ENCODE measurements around the gene GJA1.
"Not testable (repeated sequence)": the region's sequence is repeated elsewhere in the genome, so short reads cannot be mapped to it uniquely, and the experiment has no call there.

Gene GJA1

DNA sequence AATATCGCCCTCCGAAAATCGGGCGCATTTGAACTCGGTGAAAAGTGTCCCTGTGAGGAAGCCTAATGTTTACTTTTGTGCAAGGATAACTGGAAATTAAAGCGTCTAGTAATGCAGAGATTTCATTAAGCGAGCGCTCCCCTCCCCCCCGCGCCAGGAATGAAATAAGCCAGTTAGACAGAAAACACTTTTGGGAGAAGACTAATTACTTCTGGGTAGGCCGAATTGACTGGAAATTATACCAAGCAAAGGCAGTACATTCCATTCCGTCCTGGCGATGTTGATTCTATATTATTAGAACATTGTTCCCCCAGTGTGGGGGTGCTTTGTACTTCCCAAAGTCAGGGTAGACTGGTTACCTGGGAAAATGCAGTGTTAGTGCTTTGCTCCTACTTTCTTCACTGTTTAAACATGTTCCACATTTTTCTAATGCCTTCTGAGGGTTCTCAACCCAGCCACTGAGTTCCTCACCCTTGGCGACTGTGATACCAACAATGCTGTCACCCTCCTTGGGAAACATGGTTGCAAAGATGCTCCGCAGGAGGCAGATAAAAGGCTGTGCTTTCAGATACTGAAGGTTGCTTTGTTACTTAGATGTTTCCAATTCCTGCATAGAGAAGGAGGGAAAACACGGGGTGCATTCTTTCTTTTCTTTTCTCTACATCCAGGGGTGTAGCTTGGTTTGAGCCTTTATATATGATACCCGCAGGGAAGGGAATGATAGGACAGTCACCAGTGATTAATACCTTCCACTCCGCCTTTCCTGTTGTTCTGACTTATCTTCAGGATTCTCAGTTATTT is 2.6 kb downstream of the GJA1 start:
- DNase-seq, result no peak

DNA sequence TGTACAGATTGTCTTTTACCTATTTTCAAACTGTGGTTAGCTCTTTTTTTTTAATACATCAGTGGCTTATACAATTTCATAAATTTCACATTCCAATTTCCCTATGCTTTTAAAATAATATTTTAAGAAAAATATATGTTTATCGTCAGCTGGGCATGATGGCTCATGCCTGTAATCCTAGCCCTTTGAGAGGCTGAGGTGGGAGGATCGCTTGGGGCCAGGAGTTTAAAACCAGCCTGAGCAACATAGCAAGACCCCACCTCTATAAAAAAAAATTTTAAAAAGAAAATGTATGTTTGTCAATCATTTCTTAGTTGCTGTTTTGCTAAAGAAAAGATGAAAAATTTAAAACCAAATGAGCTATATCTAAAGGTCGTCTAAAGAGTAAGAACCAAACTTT is 3.4 kb downstream of the GJA1 start:
- DNase-seq, result no peak

- DNase-seq, result no peak
These were observed 4.0 kb downstream of the GJA1 start for GRCh38 chr6:121439475-121439874.

DNA sequence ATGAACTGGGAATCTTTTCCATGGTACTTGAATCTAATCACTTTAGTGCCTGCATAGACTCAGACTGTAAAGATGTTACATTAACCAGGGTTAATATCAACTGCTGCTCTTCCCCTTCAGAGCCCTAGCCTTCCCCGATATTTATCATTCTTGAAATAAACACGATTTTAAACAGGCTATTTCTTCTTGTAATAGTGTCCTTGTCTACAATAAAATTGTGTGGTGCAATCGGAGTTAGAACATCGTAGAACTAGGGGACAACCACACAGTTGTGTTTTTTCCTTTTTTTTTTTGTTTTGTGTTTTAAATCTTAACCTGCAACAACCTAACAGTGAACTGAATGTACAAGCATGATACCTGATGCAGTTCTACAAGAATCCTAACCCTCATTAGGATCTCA is 4.5 kb downstream of the GJA1 start:
- no peak for DNase-seq

DNA sequence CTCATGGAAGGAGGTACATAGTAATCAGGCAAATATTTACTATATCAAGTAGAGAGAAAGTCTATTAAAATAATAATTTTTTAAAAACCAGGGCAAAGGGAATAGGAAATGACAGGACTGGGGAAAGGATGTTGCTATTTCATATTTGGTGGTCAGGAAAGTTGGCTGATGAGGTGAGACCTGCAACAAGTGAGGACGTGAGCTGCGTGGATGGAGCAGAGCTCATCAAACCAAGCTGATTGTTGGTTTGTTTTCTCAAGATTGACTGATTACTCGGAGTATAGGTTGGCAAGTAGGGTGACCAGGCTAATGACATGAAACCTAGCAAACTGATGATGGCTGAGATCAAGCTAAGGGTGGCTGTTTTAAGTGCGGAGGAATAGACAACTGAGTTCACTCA is 6.0 kb downstream of the GJA1 start:
- no peak for DNase-seq

- no peak for DNase-seq
These were observed 7.1 kb downstream of the GJA1 start for GRCh38 chr6:121442576-121442975.

- DNase-seq, result no peak
These were observed 8.6 kb downstream of the GJA1 start for GRCh38 chr6:121443971-121444541.

DNA sequence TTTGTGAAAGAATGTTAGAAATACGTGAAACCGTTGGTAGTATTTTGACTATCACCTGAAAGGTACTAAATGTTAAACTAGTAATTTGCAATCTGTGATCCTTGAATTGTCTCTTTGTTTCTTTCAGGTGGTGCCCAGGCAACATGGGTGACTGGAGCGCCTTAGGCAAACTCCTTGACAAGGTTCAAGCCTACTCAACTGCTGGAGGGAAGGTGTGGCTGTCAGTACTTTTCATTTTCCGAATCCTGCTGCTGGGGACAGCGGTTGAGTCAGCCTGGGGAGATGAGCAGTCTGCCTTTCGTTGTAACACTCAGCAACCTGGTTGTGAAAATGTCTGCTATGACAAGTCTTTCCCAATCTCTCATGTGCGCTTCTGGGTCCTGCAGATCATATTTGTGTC is 11.3 kb downstream of the GJA1 start:
- DNase-seq, result not testable (repeated sequence)

DNA sequence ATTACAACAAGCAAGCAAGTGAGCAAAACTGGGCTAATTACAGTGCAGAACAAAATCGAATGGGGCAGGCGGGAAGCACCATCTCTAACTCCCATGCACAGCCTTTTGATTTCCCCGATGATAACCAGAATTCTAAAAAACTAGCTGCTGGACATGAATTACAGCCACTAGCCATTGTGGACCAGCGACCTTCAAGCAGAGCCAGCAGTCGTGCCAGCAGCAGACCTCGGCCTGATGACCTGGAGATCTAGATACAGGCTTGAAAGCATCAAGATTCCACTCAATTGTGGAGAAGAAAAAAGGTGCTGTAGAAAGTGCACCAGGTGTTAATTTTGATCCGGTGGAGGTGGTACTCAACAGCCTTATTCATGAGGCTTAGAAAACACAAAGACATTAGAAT is 12.3 kb downstream of the GJA1 start:
- not testable (repeated sequence) for DNase-seq

DNA sequence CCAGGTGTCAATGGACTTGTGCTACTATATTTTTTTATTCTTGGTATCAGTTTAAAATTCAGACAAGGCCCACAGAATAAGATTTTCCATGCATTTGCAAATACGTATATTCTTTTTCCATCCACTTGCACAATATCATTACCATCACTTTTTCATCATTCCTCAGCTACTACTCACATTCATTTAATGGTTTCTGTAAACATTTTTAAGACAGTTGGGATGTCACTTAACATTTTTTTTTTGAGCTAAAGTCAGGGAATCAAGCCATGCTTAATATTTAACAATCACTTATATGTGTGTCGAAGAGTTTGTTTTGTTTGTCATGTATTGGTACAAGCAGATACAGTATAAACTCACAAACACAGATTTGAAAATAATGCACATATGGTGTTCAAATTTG is 13.1 kb downstream of the GJA1 start:
- DNase-seq, result not testable (repeated sequence)

GRCh38 chr6:121449331-121449730 is 13.9 kb downstream of the GJA1 start:
- DNase-seq, result no peak

- no peak for DNase-seq
These were observed 14.8 kb downstream of the GJA1 start for GRCh38 chr6:121450242-121450641.

GRCh38 chr6:121451250-121451649 is 15.8 kb downstream of the GJA1 start:
- no peak for DNase-seq

DNA sequence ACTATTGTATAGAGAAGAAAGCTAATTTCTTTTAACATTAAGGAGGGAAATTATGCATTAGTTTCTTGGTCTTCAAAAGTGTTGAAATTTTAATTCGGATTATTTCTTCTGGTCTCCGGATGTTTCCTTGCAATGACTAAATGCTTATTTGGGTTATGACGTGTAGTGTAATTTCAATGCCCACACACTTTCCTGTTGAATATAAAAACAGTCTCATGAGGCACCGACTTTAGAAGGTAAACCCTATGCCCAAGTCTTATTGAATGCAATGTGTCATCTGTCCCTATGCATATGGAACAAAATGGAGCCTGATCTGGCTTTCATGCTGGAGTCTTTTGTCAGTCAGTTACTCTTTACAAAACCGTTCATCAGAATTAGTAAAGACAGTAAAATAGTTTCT is 17.7 kb downstream of the GJA1 start:
- no peak for DNase-seq

GRCh38 chr6:121460170-121460569 is 24.7 kb downstream of the GJA1 start:
- DNase-seq, result no peak

GRCh38 chr6:121463087-121463486 is 27.6 kb downstream of the GJA1 start:
- no peak for DNase-seq

GRCh38 chr6:121465101-121465500 is 29.7 kb downstream of the GJA1 start:
- no peak for DNase-seq

DNA sequence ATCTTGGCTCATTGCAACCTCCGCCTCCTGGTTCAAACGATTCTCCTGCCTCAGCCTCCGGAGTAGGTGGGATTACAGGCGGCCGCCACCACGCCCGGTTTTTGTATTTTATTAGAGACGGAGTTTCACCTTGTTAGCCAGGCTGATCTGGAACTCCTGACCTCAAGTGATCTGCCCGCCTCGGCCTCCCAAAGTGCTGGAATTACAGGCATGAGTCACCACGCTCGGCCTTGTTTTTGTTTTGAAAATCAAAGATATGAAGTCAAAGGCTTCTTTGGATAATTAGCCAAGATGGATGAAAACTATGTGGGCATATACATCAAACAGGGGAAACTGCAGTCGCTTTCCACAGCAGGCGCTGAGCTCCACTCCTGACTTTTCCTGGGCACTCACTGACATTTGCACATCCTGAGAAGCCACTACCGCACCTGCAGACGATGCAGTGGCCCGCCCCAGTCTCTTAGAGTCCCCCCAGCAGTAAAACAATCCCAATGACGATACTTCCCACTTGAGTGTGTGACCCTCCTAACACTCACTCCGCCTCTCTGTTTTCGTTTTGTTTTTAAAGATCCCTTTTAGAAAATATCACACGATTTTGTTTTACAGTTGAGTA is 44.1 kb downstream of the GJA1 start:
- no peak for DNase-seq

DNA sequence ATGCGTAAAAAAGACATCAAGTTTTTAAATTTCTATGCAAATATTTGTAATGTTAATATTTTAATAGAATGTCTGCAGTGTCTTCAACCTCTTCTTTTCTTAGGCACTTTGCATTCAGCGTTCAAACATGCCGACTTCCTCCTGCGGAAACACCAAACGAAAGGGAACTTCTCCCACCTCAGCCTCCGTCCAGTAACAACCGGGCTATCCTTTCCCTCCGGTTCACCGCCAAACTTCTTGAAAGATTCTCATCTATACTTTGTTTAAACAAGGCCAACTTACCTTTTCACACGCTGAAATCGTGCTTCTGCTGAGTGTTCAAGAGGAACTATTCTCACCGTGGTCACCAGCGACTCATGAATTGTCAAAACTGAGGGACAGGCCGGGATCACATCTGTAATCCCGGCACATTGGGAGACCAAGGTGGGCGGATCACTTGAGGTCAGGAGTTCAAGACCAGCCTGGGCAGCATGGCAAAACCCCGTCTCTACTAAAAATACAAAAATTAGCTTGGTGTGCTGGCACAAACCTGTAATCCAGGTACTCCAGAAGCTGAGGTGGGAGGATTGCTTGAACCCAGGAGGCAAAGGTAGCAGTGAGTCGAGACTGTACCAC is 44.8 kb downstream of the GJA1 start:
- DNase-seq, result no peak

- DNase-seq, result no peak
These were observed 46.7 kb downstream of the GJA1 start for GRCh38 chr6:121482004-121482693.

- no peak for DNase-seq
These were observed 47.3 kb downstream of the GJA1 start for GRCh38 chr6:121482751-121483150.

- DNase-seq, result no peak
These were observed 49.9 kb downstream of the GJA1 start for GRCh38 chr6:121485359-121485811.

DNA sequence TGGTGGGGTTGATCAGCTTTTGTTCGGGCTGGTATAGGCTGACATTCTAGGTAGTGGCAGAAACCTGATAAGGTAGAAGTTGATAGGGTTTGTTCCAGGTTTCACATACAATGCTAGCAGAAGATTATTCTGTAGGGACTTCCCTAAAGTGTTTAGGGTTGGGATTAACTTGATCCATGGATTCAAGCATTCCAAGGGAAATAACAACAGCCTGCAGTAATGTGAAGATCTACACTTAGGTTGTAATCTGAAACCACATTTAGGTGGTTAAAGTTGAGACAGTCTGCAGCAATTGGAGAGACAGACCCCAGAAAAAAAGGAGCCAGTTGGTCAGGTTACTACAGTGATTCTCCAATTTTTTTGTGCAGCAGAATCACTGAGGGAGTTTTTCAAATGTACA is 56.1 kb downstream of the GJA1 start:
- DNase-seq, result no peak
